HG03025 (cell line): ENCODE data around the gene GJC2.

Experiments used
- ATAC-seq: cut with Tn5 transposase; IDR thresholded peaks from one replicate; pipeline ENCODE4 v1.9.1; 2021; ENCODE audit warnings: mild to moderate bottlenecking, moderate library complexity; ENCODE audit not compliant: unreplicated experiment, low FRiP score

The GJC2 gene

GRCh38 chr1:228155596-228156514 is 6.1 kb downstream of the GJC2 start:
- ATAC-seq = no peak

GRCh38 chr1:228156515-228156881 is 6.8 kb downstream of the GJC2 start:
- ATAC-seq = no peak

- ATAC-seq = no peak
Measured at GRCh38 chr1:228156941-228157728, 7.4 kb downstream of the GJC2 start.

GRCh38 chr1:228157729-228158126 is 8.0 kb downstream of the GJC2 start:
- no peak for ATAC-seq

GRCh38 chr1:228158151-228159007 is 8.6 kb downstream of the GJC2 start:
- no peak for ATAC-seq

- ATAC-seq = no peak
Measured at GRCh38 chr1:228159008-228159665, 9.4 kb downstream of the GJC2 start.

- no peak for ATAC-seq
Measured at GRCh38 chr1:228160201-228160761, 10.6 kb downstream of the GJC2 start.

GRCh38 chr1:228161362-228161761 is 11.6 kb downstream of the GJC2 start:
- no peak for ATAC-seq

GRCh38 chr1:228161866-228162265 is 12.1 kb downstream of the GJC2 start:
- ATAC-seq = no peak

GRCh38 chr1:228162286-228163006 is 12.7 kb downstream of the GJC2 start:
- ATAC-seq = no peak

- ATAC-seq = no peak
Measured at GRCh38 chr1:228163007-228163753, 13.4 kb downstream of the GJC2 start.

- ATAC-seq = no peak
Measured at GRCh38 chr1:228163776-228164519, 14.2 kb downstream of the GJC2 start.

GRCh38 chr1:228164561-228165371 is 15.0 kb downstream of the GJC2 start:
- ATAC-seq = no peak

- ATAC-seq = peak; percentile 81
Measured at GRCh38 chr1:228165372-228166169, 15.8 kb downstream of the GJC2 start, which contains the start of gene IBA57. IBA57 (plus strand) TSS chr1:228165804; CDS start chr1:228165817, 13 bp downstream.

- peak; percentile 13 for ATAC-seq
Measured at GRCh38 chr1:228166170-228166936, 16.6 kb downstream of the GJC2 start.
